Esophagus squamous epithelium (tissue), 4 donors: ENCODE data around the gene TBC1D22B.

Experiments used
- POLR2A ChIP-seq, 4 donors: fragments of 450-650 bp; IDR thresholded peaks; one replicate each; pipeline ENCODE4 v1.6.1; 2017; ENCODE audit warnings: antibody characterized with exemption in 4 of 4, mild to moderate bottlenecking in 4 of 4, moderate library complexity in 3 of 4
- TF ChIP-seq, protein P1 (sequence below), 6 experiments: fragments of 450-650 bp in 4 of 6; fragments of 200-600 bp in 2 of 6; sonication (generic) in 2 of 6; IDR thresholded peaks; one replicate each; pipeline ENCODE4 v1.5.1; 2016 to 2019; ENCODE audit warnings: antibody characterized with exemption in 6 of 6, mild to moderate bottlenecking in 4 of 6, moderate library complexity in 4 of 6

DNA sequence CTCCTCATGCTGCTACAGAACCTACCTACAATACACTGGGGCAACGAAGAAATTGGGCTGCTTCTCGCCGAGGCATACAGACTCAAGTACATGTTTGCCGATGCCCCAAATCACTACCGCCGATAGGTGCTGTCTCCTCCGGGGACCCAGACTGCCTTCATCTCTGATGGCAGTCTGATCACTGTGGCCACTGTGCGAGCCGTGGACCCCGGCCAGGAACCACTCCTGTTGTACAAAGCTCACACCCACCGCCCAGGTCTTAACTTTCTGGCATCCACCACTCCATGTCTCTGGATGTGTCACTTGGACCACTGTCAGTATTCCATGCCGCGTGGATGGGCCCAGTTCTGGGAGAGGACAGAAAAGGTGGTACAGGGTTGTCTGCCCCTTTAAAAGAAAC, 73.5 kb downstream of the TBC1D22B start:
- TF ChIP-seq, protein P1, sequence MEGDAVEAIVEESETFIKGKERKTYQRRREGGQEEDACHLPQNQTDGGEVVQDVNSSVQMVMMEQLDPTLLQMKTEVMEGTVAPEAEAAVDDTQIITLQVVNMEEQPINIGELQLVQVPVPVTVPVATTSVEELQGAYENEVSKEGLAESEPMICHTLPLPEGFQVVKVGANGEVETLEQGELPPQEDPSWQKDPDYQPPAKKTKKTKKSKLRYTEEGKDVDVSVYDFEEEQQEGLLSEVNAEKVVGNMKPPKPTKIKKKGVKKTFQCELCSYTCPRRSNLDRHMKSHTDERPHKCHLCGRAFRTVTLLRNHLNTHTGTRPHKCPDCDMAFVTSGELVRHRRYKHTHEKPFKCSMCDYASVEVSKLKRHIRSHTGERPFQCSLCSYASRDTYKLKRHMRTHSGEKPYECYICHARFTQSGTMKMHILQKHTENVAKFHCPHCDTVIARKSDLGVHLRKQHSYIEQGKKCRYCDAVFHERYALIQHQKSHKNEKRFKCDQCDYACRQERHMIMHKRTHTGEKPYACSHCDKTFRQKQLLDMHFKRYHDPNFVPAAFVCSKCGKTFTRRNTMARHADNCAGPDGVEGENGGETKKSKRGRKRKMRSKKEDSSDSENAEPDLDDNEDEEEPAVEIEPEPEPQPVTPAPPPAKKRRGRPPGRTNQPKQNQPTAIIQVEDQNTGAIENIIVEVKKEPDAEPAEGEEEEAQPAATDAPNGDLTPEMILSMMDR (IDR thresholded peaks at IDR 0.05): no peak
- TF ChIP-seq POLR2A (IDR thresholded peaks at IDR 0.05): no peak
